ENCODE results near the gene SCGB2A2. TPM values are rescaled to one million over a fixed set of nuclear protein-coding genes. Genes with fewer than 3 reads are reported as not detected.

The SCGB2A2 gene
- total and polyA plus RNA-seq, 9 of the 15 experiments (the other 6 are each of a cell fraction or from before 2014, with no cell fraction given), result not detected

DNA sequence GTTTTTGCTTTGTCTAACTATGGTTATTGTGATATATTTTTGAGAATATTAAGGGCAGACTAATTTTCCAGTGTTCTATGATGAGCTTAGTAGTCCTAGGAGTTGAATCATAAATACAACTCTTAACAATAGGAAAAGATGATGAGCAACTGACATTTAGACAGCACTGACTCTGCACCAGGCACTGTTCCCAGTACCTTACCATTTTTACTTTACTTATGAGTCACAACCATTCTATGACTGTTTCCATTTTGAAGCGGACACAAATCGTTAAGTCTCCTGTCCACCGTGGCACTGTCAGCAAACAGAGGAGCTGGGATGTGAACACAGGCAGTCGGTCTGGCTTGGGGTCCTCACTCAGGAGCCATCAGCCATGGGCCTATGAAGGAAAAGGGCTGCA, 3.4 kb upstream of the SCGB2A2 start:
- Histone ChIP-seq H4K20me1 (replicated peaks; ENCODE audit: control insufficient read depth, insufficient read depth, low read length) (no peaks in the 10 kb centered on the region), H3K9me1 (ENCODE audit: control insufficient read depth, insufficient read depth, low read length) (no peaks in the 10 kb centered on the region), H3K27ac (ENCODE audit: extremely low read depth, low read depth, low read length) (no peak overlapping the region), H3K9ac (ENCODE audit: insufficient read depth in 1 of 2, low read depth in 2 of 2, low read length in 2 of 2) (no peak overlapping the region), H3K4me3 (no peak overlapping the region), H3K27me3 (ENCODE audit: control insufficient read depth in 2 of 2, insufficient read depth in 2 of 2, low read length in 2 of 2) (peaks cover 25 to 43% of the 10 kb centered on the region in 2 experiments; a peak in 4 of 5 replicates), H3K36me3 (ENCODE audit: control insufficient read depth, insufficient read depth, low read length) (no peaks in the 10 kb centered on the region), H3K79me2 (ENCODE audit: control insufficient read depth, insufficient read depth, low read length) (no peaks in the 10 kb centered on the region), H3K4me2 (ENCODE audit: insufficient read depth, low read length) (no peak overlapping the region), H3K4me1 (replicated peaks in 1 of 2; ENCODE audit: control insufficient read depth in 2 of 2, insufficient read depth in 2 of 2, low read length in 2 of 2) (no peaks in the 10 kb centered on the region), H2AFZ (ENCODE audit: low read depth, low read length) (no peak overlapping the region), H3K9me3 (replicated peaks; ENCODE audit: control insufficient read depth, insufficient read depth, low read depth, low read length) (no peaks in the 10 kb centered on the region)
- in situ Hi-C loops (cut with MboI), result no loop called here
- ATAC-seq, result no peak
- TF ChIP-seq CREBBP (IDR thresholded peaks at IDR 0.05; ENCODE audit: low read depth, low read length) (no peak), NEUROD1 (IDR thresholded peaks at IDR 0.05; ENCODE audit: borderline replicate concordance, low read depth, low read length, partially characterized antibody) (no peak), ZNF174 (CRISPR knock-in tag; IDR thresholded peaks at IDR 0.05) (no peak), ZNF57 (CRISPR knock-in tag; IDR thresholded peaks at IDR 0.05) (no peak), SP2 (IDR thresholded peaks at IDR 0.05; ENCODE audit: extremely low read depth, low read depth, low read length, poor library complexity, severe bottlenecking) (no peak), SIX5 (IDR thresholded peaks at IDR 0.05; ENCODE audit: borderline replicate concordance in 1 of 2, insufficient read depth in 1 of 2, low read depth in 1 of 2, low read length in 2 of 2) (no peak), TEAD4 (IDR thresholded peaks at IDR 0.05; ENCODE audit: low read length) (no peak), TEAD4 (CRISPR knock-in tag; IDR thresholded peaks at IDR 0.05; ENCODE audit: borderline replicate concordance) (no peak), CCNT2 (IDR thresholded peaks at IDR 0.05; ENCODE audit: borderline replicate concordance, extremely low read depth, insufficient read length, low read depth, low read length) (no peak), TFAM (CRISPR knock-in tag; conservative IDR thresholded peaks at IDR 0.05) (no peak), FOXA3 (CRISPR knock-in tag; conservative IDR thresholded peaks at IDR 0.05 in 1 of 2, IDR thresholded peaks at IDR 0.05 in 1 of 2) (no peak), KDM5B (IDR thresholded peaks at IDR 0.05; ENCODE audit: insufficient replicate concordance, low read depth, low read length) (no peak)
- TF ChIP-seq, protein P1, sequence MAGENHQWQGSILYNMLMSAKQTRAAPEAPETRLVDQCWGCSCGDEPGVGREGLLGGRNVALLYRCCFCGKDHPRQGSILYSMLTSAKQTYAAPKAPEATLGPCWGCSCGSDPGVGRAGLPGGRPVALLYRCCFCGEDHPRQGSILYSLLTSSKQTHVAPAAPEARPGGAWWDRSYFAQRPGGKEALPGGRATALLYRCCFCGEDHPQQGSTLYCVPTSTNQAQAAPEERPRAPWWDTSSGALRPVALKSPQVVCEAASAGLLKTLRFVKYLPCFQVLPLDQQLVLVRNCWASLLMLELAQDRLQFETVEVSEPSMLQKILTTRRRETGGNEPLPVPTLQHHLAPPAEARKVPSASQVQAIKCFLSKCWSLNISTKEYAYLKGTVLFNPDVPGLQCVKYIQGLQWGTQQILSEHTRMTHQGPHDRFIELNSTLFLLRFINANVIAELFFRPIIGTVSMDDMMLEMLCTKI (IDR thresholded peaks at IDR 0.05; ENCODE audit: partially characterized antibody), result no peak
- TF ChIP-seq, protein P2, sequence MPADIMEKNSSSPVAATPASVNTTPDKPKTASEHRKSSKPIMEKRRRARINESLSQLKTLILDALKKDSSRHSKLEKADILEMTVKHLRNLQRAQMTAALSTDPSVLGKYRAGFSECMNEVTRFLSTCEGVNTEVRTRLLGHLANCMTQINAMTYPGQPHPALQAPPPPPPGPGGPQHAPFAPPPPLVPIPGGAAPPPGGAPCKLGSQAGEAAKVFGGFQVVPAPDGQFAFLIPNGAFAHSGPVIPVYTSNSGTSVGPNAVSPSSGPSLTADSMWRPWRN (IDR thresholded peaks at IDR 0.05; ENCODE audit: low read depth), result no peak
- TF ChIP-seq, protein P3, sequence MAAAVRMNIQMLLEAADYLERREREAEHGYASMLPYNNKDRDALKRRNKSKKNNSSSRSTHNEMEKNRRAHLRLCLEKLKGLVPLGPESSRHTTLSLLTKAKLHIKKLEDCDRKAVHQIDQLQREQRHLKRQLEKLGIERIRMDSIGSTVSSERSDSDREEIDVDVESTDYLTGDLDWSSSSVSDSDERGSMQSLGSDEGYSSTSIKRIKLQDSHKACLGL (CRISPR knock-in tag; IDR thresholded peaks at IDR 0.05; ENCODE audit: borderline replicate concordance, poor library complexity, severe bottlenecking), result no peak
- intact Hi-C loops (cut with micrococcal nuclease), result no loop called here
- no peak for FAIRE-seq
- 0% methylated on average over 4 of the region's 4 CpGs for WGBS (ENCODE audit: insufficient coverage, low coverage, missing lambda C conversion rate)
- no peak for DNase-seq (ENCODE audit: extremely low read depth in 1 of 4, low spot score in 3 of 4)
- BruUV-seq (replicated peaks), result no TSS peak
- ChIA-PET CTCF (ENCODE audit: low intra/inter-chr PET ratio) (no interaction called here), POLR2A (interaction anchor here (0.6 kb wide), 1 partner anchor 24 kb away, joined by 3 read pairs; no protein-coding TSS in a partner anchor)

Data from K562 (cell line).